A673 (cell line): Measurements from ENCODE around the gene HEMK1. TPM values are rescaled to one million over a fixed set of nuclear protein-coding genes. Genes with fewer than 3 reads are reported as not detected.

ENCODE experiments used
- BruUV-seq: library from RNA; stranded (reverse); fragments of 400-500 nt; replicated peaks from 2 replicates; lab custom pipeline; 2021; lab: Mats Ljungman, UMichigan
- CTCF ChIA-PET: fragments of 300-600 bp; sonication (Branson Sonifier 250); formaldehyde crosslinking; loops from one replicate; lab custom pipeline; 2022; ENCODE audit warnings: antibody characterized with exemption; lab: Charles Lee
- POLR2A ChIA-PET: fragments of 300-600 bp; sonication (Branson Sonifier 250); formaldehyde crosslinking; loops from one replicate; lab custom pipeline; 2022; ENCODE audit warnings: antibody characterized with exemption; ENCODE audit not compliant: low non-redundant PET; lab: Charles Lee
- DNase-seq: peaks from one replicate; pipeline ENCODE4 v3.0.0-alpha.2; 2015; ENCODE audit warnings: low spot score
- H3K27ac ChIP-seq: fragments of 200-600 bp; sonication (generic); 2 replicates; pipeline ENCODE4 v1.5.1; 2016; ENCODE audit warnings: mixed run types, low read depth, mild to moderate bottlenecking, mixed read lengths, antibody characterized with exemption, low read length; ENCODE audit not compliant: poor library complexity, severe bottlenecking
- H3K27me3 ChIP-seq: fragments of 200-600 bp; sonication (generic); replicated peaks from 2 replicates; pipeline ENCODE4 v1.6.1; 2017; ENCODE audit warnings: mixed run types, low read depth, mild to moderate bottlenecking, mixed read lengths, antibody characterized with exemption, low read length; ENCODE audit not compliant: insufficient read depth, poor library complexity
- H3K36me3 ChIP-seq: fragments of 200-600 bp; sonication (generic); 2 replicates; pipeline ENCODE4 v1.6.1; 2016; ENCODE audit warnings: mixed run types, mild to moderate bottlenecking, mixed read lengths, antibody characterized with exemption, low read length; ENCODE audit not compliant: insufficient read depth, poor library complexity, severe bottlenecking
- H3K4me1 ChIP-seq: fragments of 200-600 bp; sonication (generic); 2 replicates; pipeline ENCODE4 v1.6.1; 2017; ENCODE audit warnings: mixed run types, mild to moderate bottlenecking, mixed read lengths, antibody characterized with exemption, low read length; ENCODE audit not compliant: insufficient read depth, poor library complexity, severe bottlenecking
- H3K4me3 ChIP-seq: fragments of 200-600 bp; sonication (generic); 2 replicates; pipeline ENCODE4 v1.5.1; 2016; ENCODE audit warnings: low read depth, mixed run types, mild to moderate bottlenecking, mixed read lengths, low read length; ENCODE audit not compliant: poor library complexity, severe bottlenecking
- H3K9me3 ChIP-seq: fragments of 200-600 bp; sonication (generic); 2 replicates; pipeline ENCODE4 v1.6.1; 2016; ENCODE audit warnings: mixed run types, low read depth, mild to moderate bottlenecking, mixed read lengths, antibody characterized with exemption, low read length; ENCODE audit not compliant: poor library complexity, severe bottlenecking
- EZH2 ChIP-seq: fragments of 200-600 bp; sonication (generic); IDR thresholded peaks from 2 replicates; pipeline ENCODE4 v1.6.1; 2017; ENCODE audit warnings: borderline replicate concordance, low read depth, mild to moderate bottlenecking, mixed read lengths, antibody characterized with exemption, low read length; ENCODE audit not compliant: poor library complexity, severe bottlenecking
- intact Hi-C: fragments of 100-400 bp; cut with micrococcal nuclease; formaldehyde crosslinking; loops from one replicate; pipeline ENCODE4 v1.10.0; 2022; ENCODE audit not compliant: unreplicated experiment
- total RNA-seq: library from RNA; stranded (reverse); gene quantifications from 2 replicates; pipeline ENCODE4 v1.2.3, GENCODE V29; 2021
- TF ChIP-seq, protein P1 (sequence below): fragments of 300-800, 200-600 bp; sonication (generic); conservative IDR thresholded peaks from 2 replicates; pipeline ENCODE4 v1.5.1; 2017; ENCODE audit warnings: low read depth, mild to moderate bottlenecking, antibody characterized with exemption, low read length, moderate library complexity, mixed read lengths

Gene HEMK1
- total RNA-seq, 1 experiment from 2014 or later = 5.7 TPM

- DNase-seq = no peak
- Histone ChIP-seq H3K4me3 (no peak overlapping the region), H3K4me1 (no peaks in the 10 kb centered on the region), H3K36me3 (no peaks in the 10 kb centered on the region), H3K27me3 (peaks cover 4% of the 10 kb centered on the region), H3K27ac (no peak overlapping the region), H3K9me3 (no peaks in the 10 kb centered on the region)
- no TSS peak for BruUV-seq
- POLR2A ChIA-PET = no interaction called here
- intact Hi-C loops = no loop called here
- TF ChIP-seq, protein P1, sequence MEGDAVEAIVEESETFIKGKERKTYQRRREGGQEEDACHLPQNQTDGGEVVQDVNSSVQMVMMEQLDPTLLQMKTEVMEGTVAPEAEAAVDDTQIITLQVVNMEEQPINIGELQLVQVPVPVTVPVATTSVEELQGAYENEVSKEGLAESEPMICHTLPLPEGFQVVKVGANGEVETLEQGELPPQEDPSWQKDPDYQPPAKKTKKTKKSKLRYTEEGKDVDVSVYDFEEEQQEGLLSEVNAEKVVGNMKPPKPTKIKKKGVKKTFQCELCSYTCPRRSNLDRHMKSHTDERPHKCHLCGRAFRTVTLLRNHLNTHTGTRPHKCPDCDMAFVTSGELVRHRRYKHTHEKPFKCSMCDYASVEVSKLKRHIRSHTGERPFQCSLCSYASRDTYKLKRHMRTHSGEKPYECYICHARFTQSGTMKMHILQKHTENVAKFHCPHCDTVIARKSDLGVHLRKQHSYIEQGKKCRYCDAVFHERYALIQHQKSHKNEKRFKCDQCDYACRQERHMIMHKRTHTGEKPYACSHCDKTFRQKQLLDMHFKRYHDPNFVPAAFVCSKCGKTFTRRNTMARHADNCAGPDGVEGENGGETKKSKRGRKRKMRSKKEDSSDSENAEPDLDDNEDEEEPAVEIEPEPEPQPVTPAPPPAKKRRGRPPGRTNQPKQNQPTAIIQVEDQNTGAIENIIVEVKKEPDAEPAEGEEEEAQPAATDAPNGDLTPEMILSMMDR = no peak
- no peak for TF ChIP-seq EZH2
- CTCF ChIA-PET = no interaction called here
Measured at GRCh38 chr3:50532062-50532705, 37.1 kb upstream of the HEMK1 start.

GRCh38 chr3:50533316-50533715, 36.0 kb upstream of the HEMK1 start:
- Histone ChIP-seq H3K4me1 (no peaks in the 10 kb centered on the region), H3K36me3 (no peaks in the 10 kb centered on the region), H3K9me3 (no peaks in the 10 kb centered on the region), H3K27me3 (peaks cover 4% of the 10 kb centered on the region), H3K27ac (no peak overlapping the region), H3K4me3 (no peak overlapping the region)
- DNase-seq = no peak
- no TSS peak for BruUV-seq
- TF ChIP-seq EZH2 = no peak
- TF ChIP-seq, protein P1 = no peak
- CTCF ChIA-PET = no interaction called here
- intact Hi-C loops = no loop called here
- POLR2A ChIA-PET = no interaction called here

DNA sequence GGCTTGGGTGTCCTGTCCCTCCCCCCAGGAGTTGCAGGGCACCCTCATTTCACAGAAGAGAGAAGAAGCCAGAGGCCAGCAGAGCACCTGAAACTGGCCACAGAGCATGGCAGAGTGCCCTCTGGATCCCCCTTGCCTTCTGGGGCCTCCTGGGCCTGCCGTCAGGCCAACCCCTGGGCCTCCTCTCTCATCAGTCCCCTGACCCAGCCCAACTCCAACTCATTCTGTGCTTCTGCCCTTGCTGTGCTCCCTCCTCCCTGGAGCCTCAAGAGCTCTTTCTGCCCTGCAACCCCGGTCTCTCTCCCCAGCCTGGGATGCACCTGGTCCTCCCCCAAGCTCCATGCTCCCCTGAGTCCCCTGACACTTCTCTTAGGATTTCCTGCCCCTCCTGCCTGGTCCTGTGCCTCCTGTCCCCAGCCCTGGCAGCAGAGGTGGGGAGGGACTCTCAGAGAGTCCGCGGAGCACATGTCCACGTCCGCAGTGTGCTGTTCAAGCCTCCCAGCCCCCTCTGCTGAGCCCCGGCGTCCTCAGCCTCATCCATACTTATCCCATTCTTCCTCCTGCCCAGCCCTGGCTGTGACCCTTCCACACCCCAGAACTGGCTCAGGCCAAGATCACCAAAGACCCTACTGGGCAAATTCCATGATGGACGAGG, 35.4 kb upstream of the HEMK1 start:
- Histone ChIP-seq H3K4me1 (no peaks in the 10 kb centered on the region), H3K27me3 (peaks cover 4% of the 10 kb centered on the region), H3K9me3 (no peaks in the 10 kb centered on the region), H3K36me3 (no peaks in the 10 kb centered on the region), H3K4me3 (no peak overlapping the region), H3K27ac (no peak overlapping the region)
- no peak for DNase-seq
- TF ChIP-seq, protein P1 = no peak
- TF ChIP-seq EZH2 = no peak
- intact Hi-C loops = no loop called here
- no TSS peak for BruUV-seq
- POLR2A ChIA-PET = no interaction called here
- CTCF ChIA-PET = no interaction called here
